Stomach (tissue), 4 donors: Measurements from ENCODE around the gene RRBP1.

Source experiments
- CTCF ChIP-seq, 7 experiments: fragments of 450-650 bp in 4 of 7; fragments of 200-600 bp in 3 of 7; sonication (generic) in 3 of 7; IDR thresholded peaks; one replicate each; pipeline ENCODE4 v1.5.1; 2016 to 2019; ENCODE audit warnings: antibody characterized with exemption in 7 of 7, control low read depth in 2 of 7, mild to moderate bottlenecking in 1 of 7
- EP300 ChIP-seq: sonication (generic); formaldehyde crosslinking; IDR thresholded peaks from one replicate; pipeline ENCODE4 v1.6.1; 2017; ENCODE audit warnings: antibody characterized with exemption
- POLR2A ChIP-seq, 4 donors: fragments of 450-650 bp; IDR thresholded peaks; one replicate each; pipeline ENCODE4 v1.6.1; 2016; ENCODE audit warnings: antibody characterized with exemption in 4 of 4, control low read depth in 2 of 4, mild to moderate bottlenecking in 1 of 4, moderate library complexity in 1 of 4
- POLR2AphosphoS5 ChIP-seq, 3 donors: sonication (generic); formaldehyde crosslinking; IDR thresholded peaks; one replicate each; pipeline ENCODE4 v1.6.1; 2016; ENCODE audit warnings: antibody characterized with exemption in 3 of 3

- no peak for TF ChIP-seq CTCF (IDR thresholded peaks at IDR 0.05)
- TF ChIP-seq POLR2AphosphoS5 (IDR thresholded peaks at IDR 0.05), result no peak
- no peak for TF ChIP-seq EP300
- no peak for TF ChIP-seq POLR2A (IDR thresholded peaks at IDR 0.05)
These were observed 101.1 kb downstream of the RRBP1 start for GRCh38 chr20:17580895-17581294.
